Astrocyte (in vitro differentiated cells and primary cell): ENCODE measurements around the gene DPAGT1. TPM values are rescaled to one million over a fixed set of nuclear protein-coding genes. Genes with fewer than 3 reads are reported as not detected.

Experiments
- DNase-seq: peaks from one replicate; pipeline ENCODE4 v3.0.0-alpha.2; 2010; ENCODE audit warnings: low read depth
- FAIRE-seq: peaks from 2 replicates; lab custom pipeline; 2011; peaks lifted over from hg19 to GRCh38; lab: Jason Lieb, UNC
- H2AFZ ChIP-seq: 2 replicates; pipeline ENCODE4 v1.6.0; 2012; ENCODE audit warnings: low read depth, low read length, inconsistent platforms
- H3K27ac ChIP-seq: 2 replicates; pipeline ENCODE4 v1.5.1; 2011; ENCODE audit warnings: low read depth, low read length, inconsistent platforms
- H3K27me3 ChIP-seq: 2 replicates; pipeline ENCODE4 v1.6.0; 2011; ENCODE audit warnings: low read length, inconsistent platforms; ENCODE audit not compliant: insufficient read depth
- H3K36me3 ChIP-seq: 2 replicates; pipeline ENCODE4 v1.5.1; 2011; ENCODE audit warnings: low read length, inconsistent platforms; ENCODE audit not compliant: insufficient read depth
- H3K4me1 ChIP-seq: 2 replicates; pipeline ENCODE4 v1.5.1; 2011; ENCODE audit warnings: low read length, inconsistent platforms; ENCODE audit not compliant: insufficient read depth
- H3K4me2 ChIP-seq: 2 replicates; pipeline ENCODE4 v1.6.0; 2012; ENCODE audit warnings: low read length, inconsistent platforms
- H3K4me3 ChIP-seq: 2 replicates; pipeline ENCODE4 v1.5.1; 2011; ENCODE audit warnings: low read depth, mild to moderate bottlenecking, low read length, inconsistent platforms; ENCODE audit not compliant: insufficient read depth
- H3K79me2 ChIP-seq: 2 replicates; pipeline ENCODE4 v1.6.0; 2012; ENCODE audit warnings: mild to moderate bottlenecking, low read length, inconsistent platforms; ENCODE audit not compliant: insufficient read depth
- H3K9ac ChIP-seq: 2 replicates; pipeline ENCODE4 v1.6.0; 2012; ENCODE audit warnings: mild to moderate bottlenecking, low read length, inconsistent platforms
- H3K9me3 ChIP-seq: 2 replicates; pipeline ENCODE4 v1.5.1; 2012; ENCODE audit warnings: low read depth, mild to moderate bottlenecking, low read length, inconsistent platforms; ENCODE audit not compliant: insufficient read depth
- H4K20me1 ChIP-seq: 2 replicates; pipeline ENCODE4 v1.6.0; 2012; ENCODE audit warnings: low read length, inconsistent platforms; ENCODE audit not compliant: insufficient read depth
- H3K27ac Mint-ChIP-seq: one replicate; pipeline ENCODE4 v1.8.0; 2021; ENCODE audit warnings: mild to moderate bottlenecking, mixed read lengths; ENCODE audit not compliant: unreplicated experiment
- H3K27me3 Mint-ChIP-seq: one replicate; pipeline ENCODE4 v1.8.0; 2021; ENCODE audit warnings: low read depth, mixed read lengths; ENCODE audit not compliant: unreplicated experiment
- H3K36me3 Mint-ChIP-seq: one replicate; pipeline ENCODE4 v1.8.0; 2021; ENCODE audit warnings: low read depth, mixed read lengths; ENCODE audit not compliant: unreplicated experiment
- H3K4me1 Mint-ChIP-seq: one replicate; pipeline ENCODE4 v1.8.0; 2021; ENCODE audit warnings: low read depth, mixed read lengths; ENCODE audit not compliant: unreplicated experiment
- H3K4me3 Mint-ChIP-seq: one replicate; pipeline ENCODE4 v1.8.0; 2021; ENCODE audit warnings: mild to moderate bottlenecking, moderate library complexity, mixed read lengths; ENCODE audit not compliant: unreplicated experiment
- H3K9me3 Mint-ChIP-seq: one replicate; pipeline ENCODE4 v1.8.0; 2021; ENCODE audit warnings: mild to moderate bottlenecking, mixed read lengths; ENCODE audit not compliant: unreplicated experiment
- EZH2 ChIP-seq: IDR thresholded peaks from 2 replicates; pipeline ENCODE4 v1.6.1; 2012; ENCODE audit warnings: mild to moderate bottlenecking, low read length, inconsistent platforms; ENCODE audit not compliant: insufficient read depth
- total RNA-seq: library from RNA; stranded (reverse); gene quantifications from 2 replicates; pipeline ENCODE4 v1.2.1, GENCODE V29; 2021
- TF ChIP-seq, protein P1 (sequence below): IDR thresholded peaks from 2 replicates; pipeline ENCODE4 v1.5.1; 2011; ENCODE audit warnings: low read depth, mild to moderate bottlenecking, inconsistent platforms, low read length, moderate library complexity; ENCODE audit not compliant: insufficient read depth

DPAGT1 gene
- total RNA-seq, 1 donor from 2014 or later, result 44.1 TPM

GRCh38 chr11:119100994-119101758 lies 477 bp downstream of the DPAGT1 start:
- H3K9ac ChIP-seq, result peak overlapping the region; percentile 88
- H3K27ac Mint-ChIP-seq, result peak overlapping the region; percentile 99
- FAIRE-seq, result no peak
- peaks cover 20% of the 10 kb centered on the region for H3K36me3 ChIP-seq
- peak overlapping the region; percentile 85 for H3K4me3 ChIP-seq
- peak overlapping the region; percentile 93 for H3K4me3 Mint-ChIP-seq
- H3K9me3 ChIP-seq, result no peaks in the 10 kb centered on the region
- no peak for DNase-seq
- peak overlapping the region; percentile 88 for H2AFZ ChIP-seq
- H3K4me1 Mint-ChIP-seq, result peaks cover 13% of the 10 kb centered on the region
- no peaks in the 10 kb centered on the region for H3K9me3 Mint-ChIP-seq
- H4K20me1 ChIP-seq, result no peaks in the 10 kb centered on the region
- H3K36me3 Mint-ChIP-seq, result peaks cover 14% of the 10 kb centered on the region
- peaks cover 19% of the 10 kb centered on the region for H3K79me2 ChIP-seq
- TF ChIP-seq EZH2, result no peak
- TF ChIP-seq, protein P1, sequence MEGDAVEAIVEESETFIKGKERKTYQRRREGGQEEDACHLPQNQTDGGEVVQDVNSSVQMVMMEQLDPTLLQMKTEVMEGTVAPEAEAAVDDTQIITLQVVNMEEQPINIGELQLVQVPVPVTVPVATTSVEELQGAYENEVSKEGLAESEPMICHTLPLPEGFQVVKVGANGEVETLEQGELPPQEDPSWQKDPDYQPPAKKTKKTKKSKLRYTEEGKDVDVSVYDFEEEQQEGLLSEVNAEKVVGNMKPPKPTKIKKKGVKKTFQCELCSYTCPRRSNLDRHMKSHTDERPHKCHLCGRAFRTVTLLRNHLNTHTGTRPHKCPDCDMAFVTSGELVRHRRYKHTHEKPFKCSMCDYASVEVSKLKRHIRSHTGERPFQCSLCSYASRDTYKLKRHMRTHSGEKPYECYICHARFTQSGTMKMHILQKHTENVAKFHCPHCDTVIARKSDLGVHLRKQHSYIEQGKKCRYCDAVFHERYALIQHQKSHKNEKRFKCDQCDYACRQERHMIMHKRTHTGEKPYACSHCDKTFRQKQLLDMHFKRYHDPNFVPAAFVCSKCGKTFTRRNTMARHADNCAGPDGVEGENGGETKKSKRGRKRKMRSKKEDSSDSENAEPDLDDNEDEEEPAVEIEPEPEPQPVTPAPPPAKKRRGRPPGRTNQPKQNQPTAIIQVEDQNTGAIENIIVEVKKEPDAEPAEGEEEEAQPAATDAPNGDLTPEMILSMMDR, result peak; percentile 8
- H3K27ac ChIP-seq, result peak overlapping the region; percentile 99
- H3K4me2 ChIP-seq, result peak overlapping the region; percentile 82
- peaks cover 15% of the 10 kb centered on the region for H3K4me1 ChIP-seq
- no peaks in the 10 kb centered on the region for H3K27me3 ChIP-seq
- H3K27me3 Mint-ChIP-seq, result no peaks in the 10 kb centered on the region

DNA sequence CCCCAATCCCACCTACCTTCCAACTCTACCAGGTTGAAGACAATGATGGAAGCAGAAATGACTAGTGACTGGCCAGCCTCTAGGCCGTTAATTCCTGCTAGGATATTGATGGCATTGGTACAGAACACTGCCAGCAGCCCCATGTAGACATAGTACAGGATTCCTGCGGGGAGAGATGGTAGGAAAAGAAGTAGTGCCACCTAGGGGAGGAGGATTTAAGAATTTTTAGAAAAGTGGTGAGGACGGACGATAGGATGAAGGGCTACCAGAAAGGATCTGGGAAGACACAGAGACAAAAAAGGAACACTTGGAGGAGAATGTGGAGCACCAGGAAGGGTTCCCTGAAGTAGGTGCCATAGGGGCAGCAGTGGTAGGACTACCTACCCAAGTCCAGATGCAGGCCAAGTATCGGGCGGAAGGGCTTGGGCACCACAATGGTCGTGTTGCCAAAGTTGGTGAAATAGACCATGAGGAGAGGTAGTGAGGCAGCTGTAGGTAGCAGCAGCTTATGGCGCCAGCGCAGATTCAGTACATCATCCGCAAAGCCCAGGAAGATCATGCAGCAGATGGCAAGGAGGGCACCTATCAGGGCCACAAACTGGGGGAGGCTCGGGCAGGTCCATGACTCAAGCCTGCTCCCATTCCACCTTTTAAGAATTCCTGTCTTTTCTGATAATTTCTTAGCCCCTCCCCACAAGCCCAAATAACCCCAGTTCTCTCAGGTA lies 1.2 kb downstream of the DPAGT1 start:
- H2AFZ ChIP-seq, result peak overlapping the region; percentile 25
- no peak overlapping the region for H3K27ac ChIP-seq
- no peaks in the 10 kb centered on the region for H3K27me3 Mint-ChIP-seq
- FAIRE-seq (no peak), DNase-seq (peak; percentile 33)
- H3K4me3 Mint-ChIP-seq, result peak overlapping the region; percentile 93
- peaks cover 14% of the 10 kb centered on the region for H3K36me3 Mint-ChIP-seq
- peak overlapping the region; percentile 85 for H3K4me3 ChIP-seq
- no peaks in the 10 kb centered on the region for H3K9me3 Mint-ChIP-seq
- H3K4me1 Mint-ChIP-seq, result peaks cover 11% of the 10 kb centered on the region
- H3K4me1 ChIP-seq, result peaks cover 15% of the 10 kb centered on the region
- peaks cover 19% of the 10 kb centered on the region for H3K79me2 ChIP-seq
- no peaks in the 10 kb centered on the region for H4K20me1 ChIP-seq
- peak overlapping the region; percentile 88 for H3K9ac ChIP-seq
- H3K27me3 ChIP-seq, result no peaks in the 10 kb centered on the region
- no peaks in the 10 kb centered on the region for H3K9me3 ChIP-seq
- peaks cover 20% of the 10 kb centered on the region for H3K36me3 ChIP-seq
- H3K4me2 ChIP-seq, result peak overlapping the region; percentile 82
- no peak overlapping the region for H3K27ac Mint-ChIP-seq
- no peak for TF ChIP-seq EZH2
- TF ChIP-seq, protein P1, result peak; percentile 44
